Measurements from ENCODE around the gene C13orf46.

- no peak for TF ChIP-seq CTCF (IDR thresholded peaks at IDR 0.05)
- TF ChIP-seq EZH2phosphoT487 (IDR thresholded peaks at IDR 0.05): no peak
- no peak for TF ChIP-seq EZH2 (IDR thresholded peaks at IDR 0.05)
Observed at GRCh38 chr13:113923376-113924063, 50.4 kb downstream of the C13orf46 start.
